K562 (cell line): ENCODE measurements around the gene ROPN1L. TPM values are rescaled to one million over a fixed set of nuclear protein-coding genes. Genes with fewer than 3 reads are reported as not detected.
A peak's percentile ranks its signal among the peaks of the same experiment; 100 is the strongest.

Experiments used
- ATF1 ChIP-seq, 2 experiments: fragments of 450-650 bp in 1 of 2; IDR thresholded peaks; 2 replicates each; pipeline ENCODE4 v1.6.1; 2016; ENCODE audit warnings: missing compliant biosample characterization in 1 of 2, missing genetic modification characterization in 1 of 2
- BDP1 ChIP-seq: IDR thresholded peaks from 3 replicates; pipeline ENCODE4 v1.6.1; 2011; ENCODE audit not compliant: insufficient read length, insufficient read depth
- CBX8 ChIP-seq: fragments of 200-600 bp; sonication (generic); IDR thresholded peaks from 2 replicates; pipeline ENCODE4 v1.6.1; 2012; ENCODE audit warnings: borderline replicate concordance, mixed run types, low read depth, mild to moderate bottlenecking, moderate library complexity, mixed read lengths, low read length, control low read depth, inconsistent platforms; ENCODE audit not compliant: poor library complexity, severe bottlenecking; ENCODE audit errors: extremely low read depth
- DMBX1 ChIP-seq: fragments of 250-450 bp; sonication (Bioruptor Pico); IDR thresholded peaks from 2 replicates; pipeline ENCODE4 v1.8.0; 2022; ENCODE audit warnings: inconsistent platforms, mild to moderate bottlenecking, moderate library complexity, borderline replicate concordance
- ELF2 ChIP-seq: fragments of 250-450 bp; sonication (Bioruptor Pico); IDR thresholded peaks from 2 replicates; pipeline ENCODE4 v1.5.0; 2021; ENCODE audit warnings: mild to moderate bottlenecking
- EZH2 ChIP-seq: IDR thresholded peaks from 2 replicates; pipeline ENCODE4 v1.6.1; 2012; ENCODE audit warnings: low read depth, mild to moderate bottlenecking, inconsistent platforms, low read length, borderline replicate concordance
- GTF2E2 ChIP-seq: fragments of 200-800 bp; sonication (Bioruptor generic); IDR thresholded peaks from 2 replicates; pipeline ENCODE4 v1.6.1; 2016; ENCODE audit warnings: missing genetic modification characterization, missing compliant biosample characterization
- HCFC1 ChIP-seq: IDR thresholded peaks from 2 replicates; pipeline ENCODE4 v1.6.1; 2012; ENCODE audit warnings: low read depth, low read length, improper control_type of control experiment
- HSF4 ChIP-seq: fragments of 250-450 bp; sonication (Bioruptor Pico); IDR thresholded peaks from 2 replicates; pipeline ENCODE4 v2.1.2; 2022; ENCODE audit warnings: mild to moderate bottlenecking, moderate library complexity, borderline replicate concordance
- KHSRP ChIP-seq: fragments of 450-650 bp; IDR thresholded peaks from 2 replicates; pipeline ENCODE4 v1.6.1; 2017
- KLF16 ChIP-seq: IDR thresholded peaks from 2 replicates; pipeline ENCODE4 v1.6.1; 2016; ENCODE audit warnings: antibody characterized with exemption
- MAZ ChIP-seq, 2 experiments: fragments of 450-650 bp in 1 of 2; sonication (generic) in 1 of 2; formaldehyde crosslinking; IDR thresholded peaks in 1 of 2; conservative IDR thresholded peaks in 1 of 2; 2 replicates each; pipeline versions ENCODE4 v1.4.0 to v1.5.0; 2020; ENCODE audit warnings: mild to moderate bottlenecking in 1 of 2, missing genetic modification reagents in 1 of 2
- MCM3 ChIP-seq: fragments of 450-650 bp; IDR thresholded peaks from 2 replicates; pipeline ENCODE4 v1.6.1; 2016
- NCOR1 ChIP-seq: fragments of 450-650 bp; IDR thresholded peaks from 2 replicates; pipeline ENCODE4 v1.6.1; 2016; ENCODE audit warnings: mild to moderate bottlenecking, moderate library complexity
- NFATC3 ChIP-seq: fragments of 450-650 bp; IDR thresholded peaks from 2 replicates; pipeline ENCODE4 v1.6.1; 2017; ENCODE audit warnings: mild to moderate bottlenecking
- PURB ChIP-seq: sonication (generic); formaldehyde crosslinking; IDR thresholded peaks from 2 replicates; pipeline ENCODE4 v1.9.0; 2021; ENCODE audit warnings: low read depth, mild to moderate bottlenecking, missing genetic modification reagents
- RCOR1 ChIP-seq, 2 experiments: IDR thresholded peaks; 2 replicates each; pipeline ENCODE4 v1.6.1; 2012; ENCODE audit warnings: low read depth in 2 of 2, low read length in 2 of 2, borderline replicate concordance in 1 of 2, improper control_type of control experiment in 1 of 2
- SMARCA5 ChIP-seq: fragments of 450-650 bp; IDR thresholded peaks from 2 replicates; pipeline ENCODE4 v1.6.1; 2016
- TAF7 ChIP-seq: fragments of 450-650 bp; IDR thresholded peaks from 2 replicates; pipeline ENCODE4 v1.6.1; 2016; ENCODE audit warnings: missing genetic modification characterization, missing compliant biosample characterization
- ZNF644 ChIP-seq: fragments of 200-800 bp; sonication (Bioruptor generic); IDR thresholded peaks from 2 replicates; pipeline ENCODE4 v1.6.1; 2016; ENCODE audit warnings: low read depth, missing genetic modification characterization, missing compliant biosample characterization
- ZNF668 ChIP-seq: fragments of 250-450 bp; sonication (Bioruptor Pico); IDR thresholded peaks from 2 replicates; pipeline ENCODE4 v1.8.0; 2022; ENCODE audit warnings: mild to moderate bottlenecking, inconsistent platforms
- ZSCAN29 ChIP-seq: fragments of 450-650 bp; IDR thresholded peaks from 2 replicates; pipeline ENCODE4 v1.6.1; 2017
- polyA plus RNA-seq, 8 experiments: library from polyadenylated mRNA; depleted of rRNA in 4 of 8; stranded (reverse) in 5 of 8; unstranded in 3 of 8; fragments of >200 nt; fragmentation: Nextera tagmentation in 2 of 8; fragmentation: Illumina TruSeq in 1 of 8; extraction: Ambion mirVana in 2 of 8; extraction: Trizol in 1 of 8; gene quantifications; 2 replicates each; pipeline versions ENCODE4 v1.2.1 to v1.2.3, GENCODE V29; 2011 to 2014; ENCODE audit warnings: inconsistent platforms in 1 of 8, missing spikeins in 1 of 8
- total RNA-seq, 7 experiments: library from RNA; depleted of rRNA in 6 of 7; stranded (reverse); fragments of >200 nt in 6 of 7; fragmentation: Illumina TruSeq in 2 of 7; extraction: Trizol in 2 of 7; gene quantifications; 2 replicates each; pipeline versions ENCODE4 v1.2.1 to v1.2.3, GENCODE V29; 2011 to 2021; ENCODE audit warnings: low replicate concordance in 1 of 7
- TF ChIP-seq, protein P1 (sequence below): sonication (generic); formaldehyde crosslinking; IDR thresholded peaks from 2 replicates; pipeline ENCODE4 v1.8.0; 2022; ENCODE audit warnings: missing genetic modification reagents, mild to moderate bottlenecking, borderline replicate concordance
- TF ChIP-seq, protein P2 (sequence below): sonication (generic); formaldehyde crosslinking; IDR thresholded peaks from 2 replicates; pipeline ENCODE4 v1.8.0; 2023; ENCODE audit warnings: missing genetic modification reagents, mild to moderate bottlenecking, borderline replicate concordance

ROPN1L gene
- total and polyA plus RNA-seq, 9 of the 15 experiments (the other 6 are each of a cell fraction or from before 2014, with no cell fraction given): 0.04 to 0.85 (median 0.24) TPM; not detected in 3

DNA sequence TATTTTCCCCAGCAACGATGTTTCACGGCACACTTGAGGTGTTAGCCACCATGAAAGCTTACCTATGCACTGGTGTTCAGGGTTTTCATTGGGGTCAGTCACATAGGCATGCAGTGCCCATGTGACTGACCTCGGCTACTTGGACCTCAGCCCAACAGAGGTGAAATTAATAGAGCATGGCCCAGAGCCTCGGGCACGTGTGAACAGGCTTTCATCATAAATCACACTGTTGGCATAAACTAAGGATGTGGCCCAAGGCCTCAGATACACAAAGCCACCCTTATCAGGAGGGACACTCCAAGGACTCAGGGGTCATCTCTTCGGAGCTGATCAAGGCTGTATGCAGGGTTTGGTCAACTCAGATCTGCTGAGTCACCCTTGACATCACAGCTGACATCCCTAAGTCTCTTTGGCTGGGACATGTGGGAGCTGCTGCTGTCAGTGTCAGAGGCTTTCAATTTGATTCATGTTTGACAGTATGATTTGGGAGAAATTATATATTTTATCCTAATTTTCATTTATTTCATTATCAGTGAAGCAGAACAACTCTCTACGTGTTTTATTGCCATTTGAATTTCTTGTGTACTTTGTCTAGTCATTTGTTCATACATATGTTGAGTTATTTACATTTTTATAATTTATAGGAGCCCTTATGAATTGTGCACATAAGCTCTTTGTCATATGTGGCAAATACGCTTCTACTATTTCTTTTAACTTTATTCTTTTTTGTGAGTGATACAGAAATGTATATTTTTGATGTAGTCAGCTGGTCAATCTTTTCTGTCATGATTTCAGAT lies 62.5 kb downstream of the ROPN1L start (continued):
- no peak; the same call in 1 of the 2 replicates for TF ChIP-seq GTF2E2 (tag)
- peak; percentile 58 to 80 for TF ChIP-seq MAZ (CRISPR knock-in tag; conservative IDR thresholded peaks at IDR 0.05 in 1 of 2, IDR thresholded peaks at IDR 0.05 in 1 of 2)
- TF ChIP-seq ZNF668: peak; percentile 36; the same call in 1 of the 2 replicates
- TF ChIP-seq NCOR1: peak; percentile 83
- TF ChIP-seq EZH2: no peak
- no peak for TF ChIP-seq HCFC1
- no peak for TF ChIP-seq SMARCA5
- TF ChIP-seq, protein P1, sequence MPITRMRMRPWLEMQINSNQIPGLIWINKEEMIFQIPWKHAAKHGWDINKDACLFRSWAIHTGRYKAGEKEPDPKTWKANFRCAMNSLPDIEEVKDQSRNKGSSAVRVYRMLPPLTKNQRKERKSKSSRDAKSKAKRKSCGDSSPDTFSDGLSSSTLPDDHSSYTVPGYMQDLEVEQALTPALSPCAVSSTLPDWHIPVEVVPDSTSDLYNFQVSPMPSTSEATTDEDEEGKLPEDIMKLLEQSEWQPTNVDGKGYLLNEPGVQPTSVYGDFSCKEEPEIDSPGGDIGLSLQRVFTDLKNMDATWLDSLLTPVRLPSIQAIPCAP (CRISPR knock-in tag): no peak
- peak in 1 of 2 experiments; percentile 97; a peak in 3 of 4 replicates for TF ChIP-seq RCOR1 (IDR thresholded peaks at IDR 0.05; ENCODE audit: borderline replicate concordance in 1 of 2, low read depth in 2 of 2, low read length in 2 of 2)
- TF ChIP-seq KHSRP: no peak
- TF ChIP-seq, protein P2, sequence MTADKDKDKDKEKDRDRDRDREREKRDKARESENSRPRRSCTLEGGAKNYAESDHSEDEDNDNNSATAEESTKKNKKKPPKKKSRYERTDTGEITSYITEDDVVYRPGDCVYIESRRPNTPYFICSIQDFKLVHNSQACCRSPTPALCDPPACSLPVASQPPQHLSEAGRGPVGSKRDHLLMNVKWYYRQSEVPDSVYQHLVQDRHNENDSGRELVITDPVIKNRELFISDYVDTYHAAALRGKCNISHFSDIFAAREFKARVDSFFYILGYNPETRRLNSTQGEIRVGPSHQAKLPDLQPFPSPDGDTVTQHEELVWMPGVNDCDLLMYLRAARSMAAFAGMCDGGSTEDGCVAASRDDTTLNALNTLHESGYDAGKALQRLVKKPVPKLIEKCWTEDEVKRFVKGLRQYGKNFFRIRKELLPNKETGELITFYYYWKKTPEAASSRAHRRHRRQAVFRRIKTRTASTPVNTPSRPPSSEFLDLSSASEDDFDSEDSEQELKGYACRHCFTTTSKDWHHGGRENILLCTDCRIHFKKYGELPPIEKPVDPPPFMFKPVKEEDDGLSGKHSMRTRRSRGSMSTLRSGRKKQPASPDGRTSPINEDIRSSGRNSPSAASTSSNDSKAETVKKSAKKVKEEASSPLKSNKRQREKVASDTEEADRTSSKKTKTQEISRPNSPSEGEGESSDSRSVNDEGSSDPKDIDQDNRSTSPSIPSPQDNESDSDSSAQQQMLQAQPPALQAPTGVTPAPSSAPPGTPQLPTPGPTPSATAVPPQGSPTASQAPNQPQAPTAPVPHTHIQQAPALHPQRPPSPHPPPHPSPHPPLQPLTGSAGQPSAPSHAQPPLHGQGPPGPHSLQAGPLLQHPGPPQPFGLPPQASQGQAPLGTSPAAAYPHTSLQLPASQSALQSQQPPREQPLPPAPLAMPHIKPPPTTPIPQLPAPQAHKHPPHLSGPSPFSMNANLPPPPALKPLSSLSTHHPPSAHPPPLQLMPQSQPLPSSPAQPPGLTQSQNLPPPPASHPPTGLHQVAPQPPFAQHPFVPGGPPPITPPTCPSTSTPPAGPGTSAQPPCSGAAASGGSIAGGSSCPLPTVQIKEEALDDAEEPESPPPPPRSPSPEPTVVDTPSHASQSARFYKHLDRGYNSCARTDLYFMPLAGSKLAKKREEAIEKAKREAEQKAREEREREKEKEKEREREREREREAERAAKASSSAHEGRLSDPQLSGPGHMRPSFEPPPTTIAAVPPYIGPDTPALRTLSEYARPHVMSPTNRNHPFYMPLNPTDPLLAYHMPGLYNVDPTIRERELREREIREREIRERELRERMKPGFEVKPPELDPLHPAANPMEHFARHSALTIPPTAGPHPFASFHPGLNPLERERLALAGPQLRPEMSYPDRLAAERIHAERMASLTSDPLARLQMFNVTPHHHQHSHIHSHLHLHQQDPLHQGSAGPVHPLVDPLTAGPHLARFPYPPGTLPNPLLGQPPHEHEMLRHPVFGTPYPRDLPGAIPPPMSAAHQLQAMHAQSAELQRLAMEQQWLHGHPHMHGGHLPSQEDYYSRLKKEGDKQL: 0 out of 2 replicates have a peak, but pooled peaks have one; percentile 67
- TF ChIP-seq NFATC3: no peak
- TF ChIP-seq MCM3: no peak
- TF ChIP-seq PURB (CRISPR knock-in tag): no peak
- TF ChIP-seq ZSCAN29: no peak
- no peak for TF ChIP-seq CBX8
- peak; percentile 88 for TF ChIP-seq ZNF644
- no peak for TF ChIP-seq TAF7
- TF ChIP-seq ATF1 (CRISPR knock-in tag; IDR thresholded peaks at IDR 0.05): no peak
- peak; percentile 93 for TF ChIP-seq ATF1 (tag; IDR thresholded peaks at IDR 0.05)
- no peak for TF ChIP-seq ELF2 (CRISPR knock-in tag)
- TF ChIP-seq BDP1: no peak
- no peak; the same call in 1 of the 2 replicates for TF ChIP-seq KLF16
- peak; percentile 92; the same call in 1 of the 2 replicates for TF ChIP-seq DMBX1 (CRISPR knock-in tag)
- TF ChIP-seq HSF4 (CRISPR knock-in tag): peak; percentile 22; the same call in 1 of the 2 replicates
